Stomach (tissue), 9 donors: ENCODE results near the gene KCNH5. TPM values are rescaled to one million over a fixed set of nuclear protein-coding genes. Genes with fewer than 3 reads are reported as not detected.

Experiments used
- DNase-seq, 2 donors: peaks; one replicate each; pipeline versions ENCODE4 v3.0.0 to v3.0.0-alpha.2; 2013 to 2019
- H3K27ac ChIP-seq, 5 donors: fragments of 200-600 bp in 4 of 5; sonication (generic) in 4 of 5; one replicate each; pipeline ENCODE4 v1.5.1; 2013 to 2019; ENCODE audit warnings: mild to moderate bottlenecking in 1 of 5, moderate library complexity in 1 of 5
- H3K27me3 ChIP-seq, 3 donors: fragments of 200-600 bp; sonication (generic); one replicate each; pipeline ENCODE4 v1.5.1; 2017 to 2019; ENCODE audit warnings: mixed run types in 1 of 3
- H3K36me3 ChIP-seq, 4 donors: fragments of 200-600 bp; sonication (generic); 1 replicate in 3 of 4; 2 replicates in 1 of 4; pipeline ENCODE4 v1.5.1; 2016 to 2019
- H3K4me1 ChIP-seq, 4 donors: fragments of 200-600 bp; sonication (generic); one replicate each; pipeline ENCODE4 v1.5.1; 2016 to 2019
- H3K4me3 ChIP-seq, 4 donors: fragments of 200-600 bp; sonication (generic) in 3 of 4; one replicate each; pipeline ENCODE4 v1.5.1; 2016 to 2019; ENCODE audit warnings: mild to moderate bottlenecking in 1 of 4
- H3K9me3 ChIP-seq, 4 donors: fragments of 200-600 bp; sonication (generic); one replicate each; pipeline ENCODE4 v1.5.1; 2016 to 2019
- CTCF ChIP-seq, 7 experiments: fragments of 450-650 bp in 4 of 7; fragments of 200-600 bp in 3 of 7; sonication (generic) in 3 of 7; IDR thresholded peaks; one replicate each; pipeline ENCODE4 v1.5.1; 2016 to 2019; ENCODE audit warnings: antibody characterized with exemption in 7 of 7, control low read depth in 2 of 7, mild to moderate bottlenecking in 1 of 7
- EP300 ChIP-seq: sonication (generic); formaldehyde crosslinking; IDR thresholded peaks from one replicate; pipeline ENCODE4 v1.6.1; 2017; ENCODE audit warnings: antibody characterized with exemption
- POLR2A ChIP-seq, 4 donors: fragments of 450-650 bp; IDR thresholded peaks; one replicate each; pipeline ENCODE4 v1.6.1; 2016; ENCODE audit warnings: antibody characterized with exemption in 4 of 4, control low read depth in 2 of 4, mild to moderate bottlenecking in 1 of 4, moderate library complexity in 1 of 4
- POLR2AphosphoS5 ChIP-seq, 3 donors: sonication (generic); formaldehyde crosslinking; IDR thresholded peaks; one replicate each; pipeline ENCODE4 v1.6.1; 2016; ENCODE audit warnings: antibody characterized with exemption in 3 of 3
- WGBS, 5 donors: extraction: QIAGEN DNeasy Blood & Tissue Kit in 3 of 5; methylation state at CpG; one replicate each; pipeline versions ENCODE4 v1.1.5 to v1.1.7; 2013 to 2018; 5-methylcytosine and 5-hydroxymethylcytosine counted together
- intact Hi-C: fragments of 100-400 bp; cut with DNase I; formaldehyde crosslinking; loops from one replicate; pipeline ENCODE4 v1.15.1; 2023; ENCODE audit warnings: low total_unique reads
- polyA plus RNA-seq, 3 donors: library from polyadenylated mRNA; stranded (reverse); fragments of 200-250 nt; gene quantifications; one replicate each; pipeline ENCODE4 v1.2.3, GENCODE V29; 2013
- total RNA-seq, 5 donors: library from RNA; depleted of rRNA; stranded (reverse); fragments of >200 nt; gene quantifications; one replicate each; pipeline versions ENCODE4 v1.1.0 to v1.2.3, GENCODE V29; 2014 to 2016
- donor health status: healthy with polysubstance abuse.
- donor health status: Bipolar disorder and iron deficiency.
- donor health status: healthy.

KCNH5 gene
- total and polyA plus RNA-seq, 8 donors = under 0.01 to 0.55 TPM; not detected in 6

GRCh38 chr14:62706217-62706616 is 339.0 kb downstream of the KCNH5 start:
- TF ChIP-seq CTCF (IDR thresholded peaks at IDR 0.05) = no peak
- no peak for TF ChIP-seq EP300
- no peak for TF ChIP-seq POLR2AphosphoS5 (IDR thresholded peaks at IDR 0.05)
- TF ChIP-seq POLR2A (IDR thresholded peaks at IDR 0.05) = no peak
- no peak overlapping the region for H3K27ac ChIP-seq
- H3K27me3 ChIP-seq = no peaks in the 10 kb centered on the region
- DNase-seq = no peak
- H3K4me1 ChIP-seq = no peaks in the 10 kb centered on the region
- H3K36me3 ChIP-seq = no peaks in the 10 kb centered on the region
- no peaks in the 10 kb centered on the region for H3K9me3 ChIP-seq
- WGBS, 5 donors = 23 to 41% (median 39%) methylated on average over 2 of the region's 2 CpGs
- intact Hi-C loops = no loop called here
- H3K4me3 ChIP-seq = no peak overlapping the region

- intact Hi-C loops = no loop called here
- 90 to 95% (median 92%) methylated on average over 1 of the region's 1 CpG for WGBS, 5 donors
- no peaks in the 10 kb centered on the region for H3K27me3 ChIP-seq
- no peaks in the 10 kb centered on the region for H3K36me3 ChIP-seq
- no peak overlapping the region for H3K4me3 ChIP-seq
- H3K4me1 ChIP-seq = peaks cover 0 to 6% (median 2%) of the 10 kb centered on the region in 4 donors
- no peak overlapping the region for H3K27ac ChIP-seq
- TF ChIP-seq CTCF (IDR thresholded peaks at IDR 0.05) (no peak), POLR2A (IDR thresholded peaks at IDR 0.05) (no peak), POLR2AphosphoS5 (IDR thresholded peaks at IDR 0.05) (no peak), EP300 (no peak)
- H3K9me3 ChIP-seq = no peaks in the 10 kb centered on the region
- DNase-seq = no peak
Measured at GRCh38 chr14:62697461-62697860, 347.8 kb downstream of the KCNH5 start.

GRCh38 chr14:62696929-62697328 is 348.3 kb downstream of the KCNH5 start:
- Histone ChIP-seq H3K27ac (no peak overlapping the region), H3K27me3 (no peaks in the 10 kb centered on the region), H3K36me3 (no peaks in the 10 kb centered on the region), H3K4me3 (no peak overlapping the region), H3K4me1 (peaks cover 0 to 12% (median 5%) of the 10 kb centered on the region in 4 donors), H3K9me3 (no peaks in the 10 kb centered on the region)
- TF ChIP-seq EP300 (no peak), POLR2AphosphoS5 (IDR thresholded peaks at IDR 0.05) (no peak), POLR2A (IDR thresholded peaks at IDR 0.05) (no peak), CTCF (IDR thresholded peaks at IDR 0.05) (no peak)
- intact Hi-C loops = no loop called here
- WGBS, 5 donors = 84 to 93% (median 88%) methylated on average over 4 of the region's 4 CpGs
- no peak for DNase-seq

GRCh38 chr14:62696331-62696924 is 348.8 kb downstream of the KCNH5 start:
- Histone ChIP-seq H3K36me3 (no peaks in the 10 kb centered on the region), H3K4me1 (peaks cover 0 to 17% (median 9%) of the 10 kb centered on the region in 4 donors), H3K4me3 (no peak overlapping the region), H3K9me3 (no peaks in the 10 kb centered on the region), H3K27ac (no peak overlapping the region), H3K27me3 (no peaks in the 10 kb centered on the region)
- intact Hi-C loops = no loop called here
- no peak for TF ChIP-seq CTCF (IDR thresholded peaks at IDR 0.05)
- no peak for DNase-seq
- WGBS, 5 donors = 30 to 45% (median 34%) methylated on average over 5 of the region's 5 CpGs
